Mesenteric fat pad (tissue), 1 donor: ENCODE results near the gene TRIM71. TPM values are rescaled to one million over a fixed set of nuclear protein-coding genes. Genes with fewer than 3 reads are reported as not detected.
"Not testable (repeated sequence)": the region's sequence is repeated elsewhere in the genome, so short reads cannot be mapped to it uniquely, and the experiment has no call there.

ENCODE experiments used
- DNase-seq: peaks from one replicate; pipeline ENCODE4 v3.0.0-alpha.2; 2020; ENCODE audit warnings: low spot score
- total RNA-seq: library from RNA; stranded (reverse); fragmentation: NEBNext Ultra II Directional; extraction: Animal tissue kit (Norgen Biotek cat#: 25700); gene quantifications from one replicate; pipeline ENCODE4 v1.2.1, GENCODE V29; 2021
- donor health status: DM: yes; HTN: yes; CAD: no.

Gene TRIM71
- total RNA-seq, 1 donor from 2014 or later: not detected

GRCh38 chr3:32842531-32842931 is 24.7 kb downstream of the TRIM71 start:
- DNase-seq: no peak

- DNase-seq: no peak
These were observed 25.2 kb downstream of the TRIM71 start for GRCh38 chr3:32842987-32843386.

DNA sequence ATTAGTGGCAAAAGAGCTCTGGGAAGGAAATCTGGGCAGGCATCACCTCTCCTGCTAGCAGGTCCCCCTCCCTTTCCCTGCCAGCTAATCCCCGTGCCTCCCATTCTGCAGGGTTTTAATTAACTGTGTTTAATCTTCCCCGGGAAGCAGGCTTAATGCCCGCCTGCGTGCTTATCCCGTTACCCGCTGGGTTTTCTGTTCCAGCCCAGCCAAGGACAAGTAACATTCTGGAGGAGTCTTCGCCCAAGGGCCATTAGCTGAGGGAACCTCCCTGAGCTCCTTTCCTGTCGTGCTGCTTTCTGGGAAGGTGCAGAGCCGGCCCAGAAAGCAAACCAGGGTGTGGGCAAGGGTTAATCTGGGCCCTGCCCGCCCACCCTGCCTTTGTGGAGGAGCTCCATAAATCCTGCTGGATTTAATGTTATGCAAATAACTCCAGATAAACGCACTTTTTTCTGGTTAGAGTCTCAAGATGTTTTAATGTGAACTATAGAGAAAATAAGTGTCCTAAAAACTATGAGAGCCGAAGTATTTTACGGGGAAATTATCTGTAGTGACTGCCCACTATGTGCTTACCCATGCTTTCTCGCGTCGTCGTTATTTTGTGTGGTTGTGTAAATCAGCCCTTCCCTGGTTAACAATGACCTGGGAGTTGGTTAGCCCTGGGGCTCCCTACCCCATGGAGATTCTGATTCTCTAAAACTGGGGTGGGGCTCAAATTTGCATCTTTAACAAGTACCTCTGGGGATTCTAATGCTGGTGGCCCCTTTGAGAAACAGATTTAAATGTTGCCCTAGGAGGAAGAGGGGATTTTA is 25.9 kb downstream of the TRIM71 start:
- DNase-seq: no peak

GRCh38 chr3:32844322-32844654 is 26.5 kb downstream of the TRIM71 start:
- no peak for DNase-seq

DNA sequence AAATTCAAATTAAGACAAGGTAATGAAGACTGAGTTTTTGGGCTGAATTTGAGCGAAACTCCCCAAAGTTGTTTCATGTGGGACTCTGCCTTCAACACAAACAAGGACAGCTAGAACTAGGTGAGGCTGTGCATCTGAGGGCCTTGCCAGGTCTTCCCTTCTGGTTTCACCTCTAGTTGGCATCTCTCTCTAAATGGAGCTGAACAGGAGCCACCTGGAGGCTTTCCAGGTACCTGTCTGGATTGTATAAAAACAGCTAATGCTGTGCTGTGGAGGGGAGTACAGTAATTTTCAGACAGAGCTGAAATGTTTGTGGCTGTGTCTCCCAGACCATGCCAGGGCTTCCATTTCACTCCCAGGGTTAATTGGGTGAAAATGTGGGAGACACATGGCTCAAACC is 27.1 kb downstream of the TRIM71 start:
- no peak for DNase-seq

DNA sequence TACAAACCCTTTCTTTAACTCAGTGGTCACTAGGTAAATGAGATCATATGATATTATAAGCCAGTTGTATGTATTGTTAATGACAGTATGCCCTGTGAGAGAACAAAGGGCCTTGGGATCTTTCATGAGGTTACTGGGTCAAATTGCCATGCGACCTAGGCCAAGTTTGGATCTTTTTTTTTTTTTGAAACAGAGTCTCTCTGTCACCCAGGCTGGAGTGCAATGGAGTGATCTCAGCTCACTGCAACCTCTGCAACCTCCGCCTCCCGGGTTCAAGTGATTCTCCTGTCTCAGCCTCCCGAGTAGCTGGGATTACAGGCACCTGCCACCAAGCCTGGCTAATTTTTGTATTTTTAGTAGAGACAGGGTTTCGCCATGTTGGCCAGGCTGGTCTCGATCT is 27.7 kb downstream of the TRIM71 start:
- not testable (repeated sequence) for DNase-seq

GRCh38 chr3:32847045-32847444 is 29.2 kb downstream of the TRIM71 start:
- DNase-seq: not testable (repeated sequence)

- no peak for DNase-seq
These were observed 29.7 kb downstream of the TRIM71 start for GRCh38 chr3:32847528-32847927.

DNA sequence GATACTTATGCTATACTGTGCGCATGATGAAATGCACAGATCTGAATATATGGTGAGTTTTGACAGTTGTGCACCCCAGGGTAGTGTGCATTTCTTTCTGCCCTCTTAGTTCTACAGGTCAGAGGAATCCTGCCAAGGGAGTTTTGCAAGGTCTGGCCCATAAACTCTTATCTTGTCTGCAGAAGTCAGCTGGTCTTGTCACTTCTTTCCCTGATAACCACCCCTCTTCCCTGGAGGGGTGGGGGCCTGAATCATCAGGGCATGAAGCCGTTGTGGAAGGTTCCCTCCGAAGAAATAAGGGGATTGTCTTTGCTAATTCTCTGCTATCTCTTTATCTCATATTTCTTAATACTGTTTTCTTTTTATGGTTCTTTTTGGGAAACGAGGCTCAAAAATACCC is 30.4 kb downstream of the TRIM71 start:
- no peak for DNase-seq

- DNase-seq: no peak
These were observed 31.2 kb downstream of the TRIM71 start for GRCh38 chr3:32849046-32849445.

DNA sequence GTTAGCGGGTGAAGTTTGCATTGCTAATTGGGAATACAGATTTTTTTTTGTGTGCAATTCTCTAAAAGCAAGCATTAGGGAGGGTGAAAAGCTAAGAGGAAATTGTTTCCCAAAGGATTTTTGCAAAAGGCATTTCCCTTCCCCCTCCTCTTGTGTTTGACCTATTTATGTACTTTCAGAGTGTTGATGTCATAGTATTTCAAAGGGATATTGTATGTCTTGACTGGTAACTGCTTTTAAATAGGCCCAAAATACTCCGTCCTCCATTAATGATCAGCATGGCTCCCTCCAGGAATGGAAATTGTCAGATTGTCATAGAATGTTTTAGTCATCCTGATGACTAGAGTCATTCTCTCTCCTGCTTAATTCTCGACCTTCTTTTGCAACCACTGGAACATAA is 32.4 kb downstream of the TRIM71 start:
- DNase-seq: no peak

- DNase-seq: no peak
These were observed 32.8 kb downstream of the TRIM71 start for GRCh38 chr3:32850636-32851035.

GRCh38 chr3:32852146-32852545 is 34.3 kb downstream of the TRIM71 start:
- no peak for DNase-seq

DNA sequence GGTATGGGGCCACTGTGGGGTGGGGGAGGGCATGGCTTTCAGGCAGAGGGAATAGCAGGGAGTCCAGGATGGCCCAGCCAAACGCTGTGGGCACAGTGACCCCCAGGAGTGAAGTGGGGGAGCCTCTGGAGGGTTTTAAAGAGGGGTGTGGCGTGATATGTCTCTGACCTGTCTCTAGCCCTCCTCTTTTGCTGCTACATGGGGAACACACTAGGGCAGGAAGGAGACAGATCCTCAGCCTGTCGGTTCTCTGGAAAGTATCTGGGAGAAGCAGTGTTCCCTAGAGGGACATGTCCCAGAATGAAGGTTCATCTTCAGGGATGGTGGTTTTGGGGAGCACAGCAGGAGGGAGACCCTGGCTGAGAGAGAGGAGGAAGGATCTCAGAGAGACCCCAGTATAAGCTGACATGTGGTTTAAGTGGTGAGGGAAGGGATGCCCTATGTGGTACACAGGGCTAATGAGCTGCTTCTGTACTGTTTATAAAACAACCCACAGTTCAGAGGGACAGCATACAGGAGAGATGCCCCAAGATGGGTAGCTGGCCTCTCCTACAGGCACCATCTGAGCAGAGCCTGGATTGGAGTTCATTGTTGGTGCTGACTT is 37.7 kb downstream of the TRIM71 start:
- no peak for DNase-seq

GRCh38 chr3:32856355-32856889 is 38.6 kb downstream of the TRIM71 start:
- no peak for DNase-seq

DNA sequence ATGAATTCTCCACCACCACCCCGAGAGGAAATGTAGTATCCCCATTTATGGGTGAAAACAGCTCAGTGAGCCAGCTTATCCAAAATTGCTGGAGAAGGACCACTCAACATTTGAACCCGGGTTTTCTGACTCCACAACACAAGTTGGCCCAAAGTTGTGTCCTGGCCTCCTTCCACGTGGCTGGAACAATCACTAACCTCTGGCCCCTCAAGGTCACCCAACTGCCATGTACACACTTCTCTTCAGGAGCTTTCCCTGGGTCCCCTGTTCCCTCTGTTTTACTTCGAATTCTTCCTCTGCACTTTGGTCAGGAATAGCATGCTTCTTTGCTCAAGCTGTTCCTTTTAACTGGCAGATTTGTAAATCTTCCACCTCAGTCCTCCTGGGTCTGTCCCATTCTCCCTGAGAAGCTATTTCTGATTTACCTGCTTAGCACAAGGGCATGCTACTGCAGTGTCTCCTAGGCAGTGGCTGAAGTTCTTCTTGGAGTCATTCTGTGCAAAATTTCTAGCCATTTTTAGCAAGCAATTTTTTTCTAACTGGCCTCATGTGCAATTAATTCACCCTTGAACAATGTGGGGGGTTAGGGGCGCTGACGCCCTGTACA is 39.2 kb downstream of the TRIM71 start:
- no peak for DNase-seq

DNA sequence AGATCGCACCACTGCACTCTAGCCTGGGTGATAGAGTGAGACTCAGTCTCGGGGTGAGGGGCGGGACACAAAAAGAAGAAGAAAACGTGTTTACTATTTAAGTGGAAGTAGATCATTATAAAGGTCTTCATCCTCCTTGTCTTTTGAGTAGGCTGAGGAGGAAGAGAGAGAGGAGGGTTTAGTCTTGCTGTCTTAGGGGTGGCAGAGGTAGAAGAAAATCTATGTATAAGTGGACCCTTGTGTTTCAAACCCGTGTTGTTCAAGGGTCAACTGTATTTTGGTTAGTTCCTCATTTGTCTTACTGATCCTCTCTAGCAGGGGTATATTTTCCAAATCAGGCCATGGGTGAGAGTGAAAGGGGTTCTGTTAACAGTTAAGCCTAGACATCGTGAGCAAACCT is 40.1 kb downstream of the TRIM71 start:
- DNase-seq: no peak

- DNase-seq: no peak
These were observed 41.9 kb downstream of the TRIM71 start for GRCh38 chr3:32859604-32860237.

- DNase-seq: no peak
These were observed 42.7 kb downstream of the TRIM71 start for GRCh38 chr3:32860499-32860898.

- DNase-seq: no peak
These were observed 43.9 kb downstream of the TRIM71 start for GRCh38 chr3:32861681-32862080.

- DNase-seq: no peak
These were observed 44.6 kb downstream of the TRIM71 start for GRCh38 chr3:32862247-32862935.
